HG02943 (cell line): ENCODE measurements around the gene COL6A3.

Source experiments
- ATAC-seq: cut with Tn5 transposase; IDR thresholded peaks from one replicate; pipeline ENCODE4 v1.9.1; 2021; ENCODE audit warnings: mild to moderate bottlenecking, low read depth, moderate library complexity; ENCODE audit not compliant: unreplicated experiment

Gene COL6A3

GRCh38 chr2:237301595-237301994 is 112.4 kb downstream of the COL6A3 start:
- ATAC-seq = no peak

DNA sequence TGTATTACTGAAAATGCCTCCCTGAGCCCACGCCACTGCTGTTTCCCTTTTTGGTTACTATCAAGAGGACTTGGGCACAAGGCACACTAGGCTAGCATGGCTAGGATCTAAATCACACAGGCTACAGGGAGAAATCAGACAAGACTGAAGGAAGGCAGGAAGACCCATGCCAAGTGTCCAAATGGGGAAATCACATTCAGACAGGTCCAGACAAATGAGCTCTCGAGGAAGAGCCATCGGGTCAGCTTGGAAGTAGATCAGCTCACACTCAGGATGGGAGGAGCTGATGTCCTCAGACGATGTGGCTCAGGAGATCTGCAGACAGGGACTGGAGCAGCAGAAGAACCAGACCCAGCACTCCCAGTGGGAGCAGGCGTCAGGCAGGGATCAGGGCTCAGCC is 113.2 kb downstream of the COL6A3 start:
- ATAC-seq = no peak

- ATAC-seq = no peak
These were observed 114.1 kb downstream of the COL6A3 start for GRCh38 chr2:237299906-237300305.

GRCh38 chr2:237298151-237299118 is 115.5 kb downstream of the COL6A3 start:
- no peak for ATAC-seq

DNA sequence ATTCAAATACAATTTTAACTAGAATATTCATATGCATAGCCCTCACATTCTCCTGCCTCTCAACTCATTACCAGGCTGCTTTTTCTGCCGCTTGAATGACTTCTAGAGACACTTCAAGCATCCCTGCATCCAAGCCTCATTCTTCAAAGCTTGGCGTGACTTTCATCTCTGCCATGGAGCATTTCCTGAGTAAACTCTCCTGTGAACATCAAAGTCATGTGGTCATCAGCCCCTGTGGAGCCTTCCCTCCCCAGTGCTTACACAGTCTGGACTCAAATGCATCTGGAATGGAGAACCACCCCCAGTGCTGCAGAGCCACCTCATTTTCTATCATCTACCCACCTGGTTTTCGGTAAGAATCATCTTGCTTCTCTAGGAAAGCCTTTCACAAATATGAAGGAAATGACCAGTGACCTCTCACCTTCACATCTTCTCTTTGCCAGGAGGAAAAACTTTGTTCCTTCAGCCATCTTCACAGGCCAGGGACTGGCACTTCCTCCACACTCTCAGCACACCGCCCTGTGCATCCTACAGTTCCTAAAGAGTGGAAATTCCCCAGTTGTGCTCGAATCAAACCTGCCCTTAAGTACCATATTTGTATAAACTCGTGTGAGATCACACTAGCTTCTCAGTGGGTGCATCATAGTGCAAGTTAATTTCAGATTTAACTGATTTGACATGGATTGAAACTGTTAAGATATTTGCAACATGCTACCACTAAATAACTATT is 116.4 kb downstream of the COL6A3 start:
- ATAC-seq = no peak

GRCh38 chr2:237296756-237297155 is 117.2 kb downstream of the COL6A3 start:
- ATAC-seq = no peak

DNA sequence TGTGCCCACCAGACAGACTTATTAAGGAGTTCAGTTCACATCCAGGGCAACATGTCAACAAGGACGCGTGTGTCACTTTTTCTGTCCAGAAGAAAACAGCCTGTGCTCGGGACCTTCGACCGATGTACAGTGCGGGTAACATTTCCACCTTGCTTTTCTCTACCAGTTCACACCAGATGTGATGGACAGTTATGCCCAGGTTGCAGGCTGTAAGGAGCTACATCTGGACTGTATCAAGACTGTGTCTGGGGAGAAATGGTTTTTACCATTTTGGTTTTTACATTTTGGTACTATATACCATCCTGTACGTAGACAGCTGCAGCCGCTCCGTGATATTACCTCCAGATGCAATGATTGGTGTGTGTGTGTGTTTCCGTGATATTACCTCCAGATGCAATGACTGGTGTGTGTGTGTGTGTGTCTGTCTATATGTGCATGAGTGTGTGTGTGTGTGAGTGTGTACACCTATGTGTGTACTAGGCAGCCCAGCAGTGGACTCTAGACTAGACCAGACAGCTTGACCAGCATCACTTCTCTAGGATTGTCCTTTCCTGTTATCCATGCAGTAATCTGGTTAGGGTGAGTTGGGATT is 118.0 kb downstream of the COL6A3 start:
- ATAC-seq = no peak

DNA sequence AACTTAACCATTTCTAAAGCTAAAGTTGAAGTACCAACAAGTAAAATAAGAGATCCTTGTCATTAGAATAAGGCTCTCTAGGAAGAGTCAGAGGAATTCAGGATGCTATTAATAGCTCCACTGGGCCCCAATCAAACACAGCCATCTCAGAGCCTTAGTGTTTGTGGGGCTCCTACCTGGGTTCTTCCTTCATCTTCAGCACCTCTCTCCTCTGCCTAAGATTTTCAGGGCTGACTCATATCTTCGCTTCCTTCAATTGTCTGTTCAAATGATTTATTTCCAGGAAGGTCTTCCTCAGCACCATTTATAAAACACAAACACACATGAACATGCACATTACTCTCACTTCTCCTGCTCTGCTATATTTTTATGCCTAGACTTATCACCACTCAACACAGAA is 119.5 kb downstream of the COL6A3 start:
- no peak for ATAC-seq

DNA sequence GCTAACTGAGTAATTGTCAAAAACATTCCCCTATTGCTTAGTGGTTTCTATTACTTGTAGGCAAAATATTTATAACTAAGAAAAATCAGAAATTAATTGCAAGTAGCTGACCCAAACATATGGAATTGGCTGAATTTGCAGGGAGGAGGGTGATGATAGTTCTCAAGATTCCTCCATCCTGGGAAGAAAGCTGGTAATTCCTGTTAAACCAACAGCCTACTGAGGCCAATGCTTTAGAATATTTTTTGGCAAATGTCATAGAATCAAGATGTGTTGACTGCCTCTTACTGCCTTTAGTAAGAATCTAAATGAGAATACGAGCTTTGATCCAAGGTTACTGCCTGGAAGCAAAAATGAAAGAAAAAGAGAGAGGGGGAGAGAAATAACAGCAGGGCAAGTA is 120.0 kb downstream of the COL6A3 start:
- no peak for ATAC-seq

GRCh38 chr2:237291138-237291792 is 122.7 kb downstream of the COL6A3 start:
- no peak for ATAC-seq

GRCh38 chr2:237290261-237290660 is 123.7 kb downstream of the COL6A3 start:
- no peak for ATAC-seq

DNA sequence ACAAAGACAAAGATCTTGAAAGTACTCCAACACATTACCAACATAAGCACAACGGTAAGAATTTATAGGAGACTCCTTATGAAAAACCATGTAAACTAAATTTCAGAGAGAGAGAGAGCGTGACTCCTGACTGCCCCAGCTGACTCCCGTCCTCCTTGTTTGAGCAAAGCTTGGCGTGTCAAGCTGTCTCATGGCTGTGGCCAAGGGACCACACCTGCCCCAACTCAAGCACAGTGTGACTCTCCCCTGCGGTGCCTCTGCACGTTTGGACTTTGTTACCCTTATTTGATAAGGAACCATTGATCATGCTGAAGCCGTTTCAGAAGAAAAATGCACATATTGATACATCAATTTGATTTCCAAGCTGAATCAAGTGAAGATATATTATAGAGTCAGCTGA is 124.8 kb downstream of the COL6A3 start:
- ATAC-seq = no peak

DNA sequence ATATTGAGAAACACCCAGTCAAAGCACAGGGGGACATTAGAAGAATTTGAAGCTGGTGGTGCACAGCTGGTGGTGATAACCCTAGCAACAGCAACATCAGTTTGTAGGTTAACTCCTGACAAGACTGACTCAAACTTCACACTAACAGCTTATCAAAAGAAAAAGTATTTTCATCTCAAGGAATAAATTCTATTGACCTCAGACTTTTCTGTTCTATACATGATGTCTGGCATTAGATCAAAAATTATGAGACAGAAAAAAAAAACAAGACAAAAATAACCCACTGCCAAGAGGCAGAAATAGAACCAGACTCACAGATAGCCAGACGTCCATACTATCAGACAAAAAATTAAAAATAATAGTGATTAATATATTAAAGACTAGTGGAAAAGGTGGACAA is 126.1 kb downstream of the COL6A3 start:
- ATAC-seq = no peak

GRCh38 chr2:237283131-237283928 is 130.6 kb downstream of the COL6A3 start:
- no peak for ATAC-seq

DNA sequence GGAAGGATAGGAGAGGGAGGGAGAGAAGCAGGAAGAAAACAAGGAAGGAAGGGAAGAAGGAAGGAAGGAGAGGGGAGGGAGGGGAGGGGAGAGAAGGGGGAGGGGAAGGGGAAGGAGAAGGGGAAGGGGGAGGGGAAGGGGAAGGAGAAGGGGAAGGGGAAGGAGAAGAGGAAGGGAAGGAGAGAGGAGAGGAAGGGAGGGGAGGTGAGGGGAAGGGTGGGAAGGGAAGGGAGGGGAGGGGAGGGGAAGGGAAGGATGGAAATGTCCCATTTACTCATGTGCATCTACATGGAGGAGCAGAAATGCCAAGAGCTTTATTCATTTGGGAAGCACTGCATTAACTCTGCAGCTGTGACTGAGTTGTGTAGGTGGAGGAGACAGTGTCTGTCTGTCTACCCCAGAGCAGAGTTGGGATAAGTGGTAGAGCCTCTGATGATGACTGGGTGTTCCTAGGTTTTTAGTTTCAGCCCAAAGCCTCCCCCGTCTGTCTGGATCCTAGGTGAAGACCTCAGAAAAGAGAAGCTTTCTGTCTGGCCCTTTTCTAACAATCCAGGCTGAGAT is 131.3 kb downstream of the COL6A3 start:
- no peak for ATAC-seq

GRCh38 chr2:237281836-237282306 is 132.1 kb downstream of the COL6A3 start:
- no peak for ATAC-seq

- no peak for ATAC-seq
These were observed 133.0 kb downstream of the COL6A3 start for GRCh38 chr2:237280939-237281338.

- ATAC-seq = no peak
These were observed 133.7 kb downstream of the COL6A3 start for GRCh38 chr2:237280229-237280628.

GRCh38 chr2:237279012-237279768 is 134.8 kb downstream of the COL6A3 start:
- no peak for ATAC-seq
